Measurements from ENCODE around the gene KRTAP4-1. TPM values are rescaled to one million over a fixed set of nuclear protein-coding genes. Genes with fewer than 3 reads are reported as not detected.

Gene KRTAP4-1
- total and polyA plus RNA-seq, 2 experiments from 2014 or later = not detected

- no peaks in the 10 kb centered on the region for H3K4me1 ChIP-seq (ENCODE audit: insufficient read depth)
- 95% methylated on average over 6 of the region's 6 CpGs for WGBS (ENCODE audit: low lambda C conversion rate, missing lambda C conversion rate)
- H3K9me3 ChIP-seq (ENCODE audit: low read depth) = no peaks in the 10 kb centered on the region
- no peak overlapping the region for H3K27ac ChIP-seq
- H2AFZ ChIP-seq = no peak overlapping the region
- no peak overlapping the region for H3K4me2 ChIP-seq
- H3K4me3 ChIP-seq = no peak overlapping the region
- H4K20me1 ChIP-seq (ENCODE audit: insufficient read depth, poor library complexity, severe bottlenecking) = no peaks in the 10 kb centered on the region
- no peak for TF ChIP-seq EZH2phosphoT487 (IDR thresholded peaks at IDR 0.05; ENCODE audit: low read depth, severe bottlenecking, unreplicated experiment)
- TF ChIP-seq CTCF (IDR thresholded peaks at IDR 0.05; ENCODE audit: poor library complexity) = no peak
- TF ChIP-seq EZH2 (IDR thresholded peaks at IDR 0.05; ENCODE audit: borderline replicate concordance) = no peak
- H3K36me3 ChIP-seq (replicated peaks; ENCODE audit: insufficient read depth, low read depth) = no peaks in the 10 kb centered on the region
- H3K27me3 ChIP-seq = peaks cover 11% of the 10 kb centered on the region
- H3K9me2 ChIP-seq (replicated peaks; ENCODE audit: insufficient read depth) = no peaks in the 10 kb centered on the region
- H3K79me2 ChIP-seq = no peaks in the 10 kb centered on the region
- no peak for DNase-seq (ENCODE audit: low spot score)
Observed at GRCh38 chr17:41226051-41226450, 41.3 kb upstream of the KRTAP4-1 start.

GRCh38 chr17:41223821-41224220, 39.1 kb upstream of the KRTAP4-1 start:
- Histone ChIP-seq H3K4me1 (ENCODE audit: insufficient read depth) (no peaks in the 10 kb centered on the region), H3K27ac (no peak overlapping the region), H3K4me3 (no peak overlapping the region), H3K27me3 (peaks cover 6% of the 10 kb centered on the region), H3K9me2 (replicated peaks; ENCODE audit: insufficient read depth) (no peaks in the 10 kb centered on the region), H3K9me3 (ENCODE audit: low read depth) (no peaks in the 10 kb centered on the region), H3K4me2 (no peak overlapping the region), H3K79me2 (no peaks in the 10 kb centered on the region), H3K36me3 (replicated peaks; ENCODE audit: insufficient read depth, low read depth) (no peaks in the 10 kb centered on the region), H2AFZ (no peak overlapping the region), H4K20me1 (ENCODE audit: insufficient read depth, poor library complexity, severe bottlenecking) (no peaks in the 10 kb centered on the region)
- no peak for DNase-seq (ENCODE audit: low spot score)
- 89% methylated on average over 2 of the region's 2 CpGs for WGBS (ENCODE audit: low lambda C conversion rate, missing lambda C conversion rate)
- no peak for TF ChIP-seq CTCF (IDR thresholded peaks at IDR 0.05; ENCODE audit: poor library complexity)
- TF ChIP-seq EZH2phosphoT487 (IDR thresholded peaks at IDR 0.05; ENCODE audit: low read depth, severe bottlenecking, unreplicated experiment) = no peak
- TF ChIP-seq EZH2 (IDR thresholded peaks at IDR 0.05; ENCODE audit: borderline replicate concordance) = no peak

GRCh38 chr17:41215681-41216080, 31.0 kb upstream of the KRTAP4-1 start:
- no peaks in the 10 kb centered on the region for H3K9me2 ChIP-seq (replicated peaks; ENCODE audit: insufficient read depth)
- no peaks in the 10 kb centered on the region for H3K79me2 ChIP-seq
- TF ChIP-seq EZH2phosphoT487 (IDR thresholded peaks at IDR 0.05; ENCODE audit: low read depth, severe bottlenecking, unreplicated experiment) (no peak), CTCF (IDR thresholded peaks at IDR 0.05; ENCODE audit: poor library complexity) (no peak), EZH2 (IDR thresholded peaks at IDR 0.05; ENCODE audit: borderline replicate concordance) (no peak)
- H2AFZ ChIP-seq = no peak overlapping the region
- H3K27ac ChIP-seq = no peak overlapping the region
- H4K20me1 ChIP-seq (ENCODE audit: insufficient read depth, poor library complexity, severe bottlenecking) = no peaks in the 10 kb centered on the region
- no peak for DNase-seq (ENCODE audit: low spot score)
- H3K27me3 ChIP-seq = peaks cover 3% of the 10 kb centered on the region
- H3K4me2 ChIP-seq = no peak overlapping the region
- 100% methylated on average over 1 of the region's 1 CpG for whole genome bisulfite sequencing (ENCODE audit: low lambda C conversion rate, missing lambda C conversion rate)
- no peaks in the 10 kb centered on the region for H3K4me1 ChIP-seq (ENCODE audit: insufficient read depth)
- no peaks in the 10 kb centered on the region for H3K9me3 ChIP-seq (ENCODE audit: low read depth)
- H3K36me3 ChIP-seq (replicated peaks; ENCODE audit: insufficient read depth, low read depth) = no peaks in the 10 kb centered on the region
- H3K4me3 ChIP-seq = no peak overlapping the region
